Uterus (tissue), 4 donors: ENCODE measurements around the gene PDE4D. TPM values are rescaled to one million over a fixed set of nuclear protein-coding genes. Genes with fewer than 3 reads are reported as not detected.

Experiments used
- DNase-seq, 2 donors: peaks; one replicate each; pipeline ENCODE4 v3.0.0-alpha.2; 2019 to 2020
- H3K27ac ChIP-seq, 2 donors: fragments of 200-600 bp; sonication (generic); 1 replicate in 1 of 2; 2 replicates in 1 of 2; pipeline ENCODE4 v1.5.1; 2016 to 2018
- H3K27me3 ChIP-seq, 2 donors: fragments of 200-600 bp; sonication (generic); one replicate each; pipeline ENCODE4 v1.5.1; 2018 to 2019; ENCODE audit warnings: control low read depth in 1 of 2
- H3K36me3 ChIP-seq, 2 donors: fragments of 200-600 bp; sonication (generic); one replicate each; pipeline ENCODE4 v1.5.1; 2019; ENCODE audit warnings: control low read depth in 1 of 2
- H3K4me1 ChIP-seq, 2 donors: fragments of 200-600 bp; sonication (generic); one replicate each; pipeline ENCODE4 v1.5.1; 2018 to 2019; ENCODE audit warnings: control low read depth in 1 of 2
- H3K4me3 ChIP-seq, 2 donors: fragments of 200-600 bp; sonication (generic); 1 replicate in 1 of 2; 2 replicates in 1 of 2; pipeline ENCODE4 v1.5.1; 2018 to 2019; ENCODE audit warnings: mild to moderate bottlenecking in 1 of 2
- H3K9me3 ChIP-seq, 2 donors: fragments of 200-600 bp; sonication (generic); one replicate each; pipeline ENCODE4 v1.5.1; 2019; ENCODE audit warnings: control low read depth in 1 of 2
- CTCF ChIP-seq, 4 experiments: fragments of 200-600 bp in 2 of 4; fragments of 450-650 bp in 2 of 4; sonication (generic) in 2 of 4; IDR thresholded peaks; one replicate each; pipeline ENCODE4 v1.5.1; 2016 to 2019; ENCODE audit warnings: antibody characterized with exemption in 4 of 4, mild to moderate bottlenecking in 2 of 4, moderate library complexity in 1 of 4
- POLR2A ChIP-seq, 2 donors: fragments of 450-650 bp; IDR thresholded peaks; one replicate each; pipeline ENCODE4 v1.6.1; 2016; ENCODE audit warnings: antibody characterized with exemption in 2 of 2, mild to moderate bottlenecking in 1 of 2, moderate library complexity in 1 of 2
- intact Hi-C: fragments of 100-400 bp; cut with DNase I; formaldehyde crosslinking; loops from one replicate; pipeline ENCODE4 v1.15.1; 2023; ENCODE audit warnings: low total_unique reads
- total RNA-seq, 4 donors: library from RNA; depleted of rRNA in 3 of 4; stranded (reverse); fragments of >200 nt in 3 of 4; gene quantifications; one replicate each; pipeline versions ENCODE4 v1.1.0 to v1.2.4, GENCODE V29; 2014 to 2023
- donor health status: DM: yes; HTN: yes; CAD: no.

PDE4D gene
- total RNA-seq, 4 donors from 2014 or later: 27.1 to 77.0 (median 45.8) TPM

GRCh38 chr5:59529239-59529638 is 364.3 kb downstream of the PDE4D start:
- Histone ChIP-seq H3K27me3 (no peaks in the 10 kb centered on the region), H3K27ac (no peak overlapping the region), H3K4me1 (no peaks in the 10 kb centered on the region), H3K4me3 (no peak overlapping the region), H3K9me3 (no peaks in the 10 kb centered on the region), H3K36me3 (no peaks in the 10 kb centered on the region)
- no peak for DNase-seq
- intact Hi-C loops: no loop called here
- TF ChIP-seq POLR2A (IDR thresholded peaks at IDR 0.05) (no peak), CTCF (IDR thresholded peaks at IDR 0.05) (no peak)

GRCh38 chr5:59528202-59528862 is 365.2 kb downstream of the PDE4D start:
- Histone ChIP-seq H3K4me1 (no peaks in the 10 kb centered on the region), H3K27ac (no peak overlapping the region), H3K36me3 (no peaks in the 10 kb centered on the region), H3K9me3 (no peaks in the 10 kb centered on the region), H3K27me3 (no peaks in the 10 kb centered on the region), H3K4me3 (no peak overlapping the region)
- TF ChIP-seq CTCF (IDR thresholded peaks at IDR 0.05): no peak
- DNase-seq: no peak
- intact Hi-C loops: no loop called here

- H3K4me1 ChIP-seq: no peaks in the 10 kb centered on the region
- no peaks in the 10 kb centered on the region for H3K27me3 ChIP-seq
- no peak overlapping the region for H3K4me3 ChIP-seq
- H3K9me3 ChIP-seq: no peaks in the 10 kb centered on the region
- TF ChIP-seq CTCF (IDR thresholded peaks at IDR 0.05): no peak
- TF ChIP-seq POLR2A (IDR thresholded peaks at IDR 0.05): no peak
- no peak for DNase-seq
- intact Hi-C loops: no loop called here
- no peaks in the 10 kb centered on the region for H3K36me3 ChIP-seq
- no peak overlapping the region for H3K27ac ChIP-seq
Measured at GRCh38 chr5:59525957-59526356, 367.6 kb downstream of the PDE4D start.

GRCh38 chr5:59525311-59525710 is 368.2 kb downstream of the PDE4D start:
- Histone ChIP-seq H3K36me3 (no peaks in the 10 kb centered on the region), H3K4me1 (no peaks in the 10 kb centered on the region), H3K27me3 (no peaks in the 10 kb centered on the region), H3K27ac (no peak overlapping the region), H3K4me3 (no peak overlapping the region), H3K9me3 (no peaks in the 10 kb centered on the region)
- intact Hi-C loops: no loop called here
- no peak for DNase-seq
- TF ChIP-seq CTCF (IDR thresholded peaks at IDR 0.05): no peak
- no peak for TF ChIP-seq POLR2A (IDR thresholded peaks at IDR 0.05)

- Histone ChIP-seq H3K27ac (no peak overlapping the region), H3K36me3 (no peaks in the 10 kb centered on the region), H3K4me3 (no peak overlapping the region), H3K27me3 (no peaks in the 10 kb centered on the region), H3K9me3 (no peaks in the 10 kb centered on the region), H3K4me1 (no peaks in the 10 kb centered on the region)
- DNase-seq: no peak
- TF ChIP-seq CTCF (IDR thresholded peaks at IDR 0.05): no peak
- no peak for TF ChIP-seq POLR2A (IDR thresholded peaks at IDR 0.05)
- intact Hi-C loops: no loop called here
Measured at GRCh38 chr5:59522201-59522831, 371.2 kb downstream of the PDE4D start.
